Adrenal gland (tissue), 12 donors: ENCODE results near the gene WIPI1. TPM values are rescaled to one million over a fixed set of nuclear protein-coding genes. Genes with fewer than 3 reads are reported as not detected.
A peak's percentile ranks its signal among the peaks of the same experiment; 100 is the strongest.
"Not testable (repeated sequence)": the region's sequence is repeated elsewhere in the genome, so short reads cannot be mapped to it uniquely, and the experiment has no call there.

Experiments used
- DNase-seq, 7 donors: peaks; one replicate each; pipeline ENCODE4 v3.0.0-alpha.2; 2019 to 2020
- H3K27ac ChIP-seq, 5 donors: fragments of 200-600 bp; sonication (generic) in 4 of 5; 1 replicate in 3 of 5; 2 replicates in 2 of 5; pipeline versions ENCODE4 v1.5.1 to v1.8.0; 2016 to 2020; ENCODE audit warnings: mild to moderate bottlenecking in 1 of 5
- H3K27me3 ChIP-seq: fragments of 200-600 bp; 2 replicates; pipeline ENCODE4 v1.8.0; 2021
- H3K36me3 ChIP-seq, 2 donors: fragments of 200-600 bp; replicated peaks in 1 of 2; 1 replicate in 1 of 2; 2 replicates in 1 of 2; pipeline versions ENCODE4 v1.5.1 to v1.8.0; 2018 to 2022
- H3K4me1 ChIP-seq, 2 donors: fragments of 200-600 bp; replicated peaks in 1 of 2; 1 replicate in 1 of 2; 2 replicates in 1 of 2; pipeline versions ENCODE4 v1.5.1 to v1.8.0; 2018 to 2021
- H3K4me3 ChIP-seq, 4 donors: fragments of 200-600 bp; sonication (generic) in 3 of 4; one replicate each; pipeline ENCODE4 v1.5.1; 2016 to 2018
- H3K9me3 ChIP-seq, 3 donors: fragments of 200-600 bp; sonication (generic) in 1 of 3; replicated peaks in 1 of 3; 1 replicate in 2 of 3; 2 replicates in 1 of 3; pipeline versions ENCODE4 v1.5.1 to v1.8.0; 2016 to 2021
- CTCF ChIP-seq, 6 experiments: fragments of 450-650 bp in 4 of 6; fragments of 200-600 bp in 2 of 6; sonication (generic) in 1 of 6; IDR thresholded peaks; 1 replicate in 5 of 6; 2 replicates in 1 of 6; pipeline versions ENCODE4 v1.5.1 to v1.8.0; 2016 to 2021; ENCODE audit warnings: antibody characterized with exemption in 6 of 6, mild to moderate bottlenecking in 2 of 6, moderate library complexity in 1 of 6
- POLR2A ChIP-seq, 2 donors: fragments of 450-650 bp; IDR thresholded peaks; one replicate each; pipeline ENCODE4 v1.6.1; 2017; ENCODE audit warnings: antibody characterized with exemption in 2 of 2, mild to moderate bottlenecking in 2 of 2, moderate library complexity in 1 of 2
- WGBS, 4 donors: extraction: QIAGEN DNeasy Blood & Tissue Kit in 2 of 4; methylation state at CpG; one replicate each; pipeline versions ENCODE4 v1.1.5 to v1.1.7; 2013 to 2017; 5-methylcytosine and 5-hydroxymethylcytosine counted together
- intact Hi-C, 2 donors: fragments of 100-400 bp; cut with DNase I; formaldehyde crosslinking; loops; one replicate each; pipeline versions ENCODE4 v1.14.1 to v1.15.0; 2022 to 2023
- polyA plus RNA-seq, 3 donors: library from polyadenylated mRNA; stranded (reverse); fragments of 200-250 nt in 2 of 3; fragments of 350-450 nt in 1 of 3; fragmentation: Illumina TruSeq in 1 of 3; extraction: RNeasy Lipid Tissue Mini Kit (QIAGEN cat#74804) in 1 of 3; gene quantifications; one replicate each; pipeline ENCODE4 v1.2.3, GENCODE V29; 2013 to 2014
- total RNA-seq, 9 donors: library from RNA; depleted of rRNA in 4 of 9; stranded (reverse); fragments of >200 nt in 4 of 9; fragments of 120-200 nt in 1 of 9; fragmentation: NEBNext Ultra II Directional in 1 of 9; extraction: Animal tissue kit (Norgen Biotek cat#: 25700) in 1 of 9; gene quantifications; one replicate each; pipeline versions ENCODE4 v1.1.0 to v1.2.4, GENCODE V29; 2013 to 2023
- donor health status: healthy with polysubstance abuse.
- donor health status: Bipolar disorder and iron deficiency.
- donor health status: DM: yes; HTN: yes; CAD: no.
- donor health status: DM: no; HTN: no; CAD: no.
- donor health status: DM: no; HTN: no; CAD: no.
- donor health status: DM: yes; HTN: yes; CAD: no.

Gene WIPI1
- total and polyA plus RNA-seq, 12 donors: 19.3 to 148 (median 39.7) TPM

- peak in 1 of 7 donors; percentile 27 for DNase-seq
- Histone ChIP-seq H3K4me3 (no peak overlapping the region), H3K27me3 (no peaks in the 10 kb centered on the region)
These were observed 40.0 kb downstream of the WIPI1 start for GRCh38 chr17:68417317-68417716.

GRCh38 chr17:68414901-68415300, 42.4 kb downstream of the WIPI1 start:
- H3K4me3 ChIP-seq, H3K27ac ChIP-seq, intact Hi-C loops, H3K36me3 ChIP-seq, H3K4me1 ChIP-seq, DNase-seq, H3K9me3 ChIP-seq, H3K27me3 ChIP-seq: not testable (repeated sequence)

More at GRCh38 chr17:68417317-68417716, 40.0 kb downstream of the WIPI1 start:
- Histone ChIP-seq H3K4me1 (no peaks in the 10 kb centered on the region), H3K9me3 (peaks cover 0 to 5% (median 0%) of the 10 kb centered on the region in 3 donors), H3K36me3 (peaks cover 0 to 9% of the 10 kb centered on the region in 2 donors), H3K27ac (no peak overlapping the region)
- intact Hi-C loops: no loop called here
- WGBS, 4 donors: 95 to 96% (median 96%) methylated on average over 3 of the region's 3 CpGs
- TF ChIP-seq POLR2A (IDR thresholded peaks at IDR 0.05) (no peak), CTCF (IDR thresholded peaks at IDR 0.05) (no peak)

GRCh38 chr17:68413597-68414560, 43.4 kb downstream of the WIPI1 start:
- TF ChIP-seq POLR2A (IDR thresholded peaks at IDR 0.05): peak in 1 of 2 donors; percentile 17
- H3K36me3 ChIP-seq, intact Hi-C loops, H3K4me1 ChIP-seq, H3K9me3 ChIP-seq, H3K27me3 ChIP-seq: not testable (repeated sequence)
- H3K4me3 ChIP-seq: peak overlapping the region in 2 of 4 donors; percentile 19 to 41
- peak overlapping the region in 1 of 5 donors; percentile 43 for H3K27ac ChIP-seq
- DNase-seq: peak in 4 of 7 donors; percentile 28 to 62 (median 47)
- WGBS, 4 donors: 3 to 12% (median 6%) methylated on average over 7 to 33 of the region's 34 CpGs

- H3K4me3 ChIP-seq, H3K27me3 ChIP-seq, H3K27ac ChIP-seq, H3K4me1 ChIP-seq, intact Hi-C loops, H3K36me3 ChIP-seq, H3K9me3 ChIP-seq, DNase-seq: not testable (repeated sequence)
- WGBS, 4 donors: 79 to 88% (median 84%) methylated on average over 1 of the region's 1 CpG
These were observed 49.6 kb downstream of the WIPI1 start for GRCh38 chr17:68407656-68408055.

GRCh38 chr17:68403837-68404236, 53.5 kb downstream of the WIPI1 start:
- DNase-seq, H3K4me3 ChIP-seq, H3K9me3 ChIP-seq, H3K4me1 ChIP-seq, H3K27me3 ChIP-seq, H3K36me3 ChIP-seq, H3K27ac ChIP-seq, intact Hi-C loops: not testable (repeated sequence)
- 89 to 96% (median 93%) methylated on average over 3 to 5 of the region's 5 CpGs for WGBS, 4 donors

GRCh38 chr17:68403122-68403521, 54.2 kb downstream of the WIPI1 start:
- Histone ChIP-seq H3K27me3 (no peaks in the 10 kb centered on the region), H3K4me3 (no peak overlapping the region), H3K36me3 (no peaks in the 10 kb centered on the region), H3K27ac (no peak overlapping the region), H3K9me3 (no peaks in the 10 kb centered on the region), H3K4me1 (peaks cover 0 to 10% of the 10 kb centered on the region in 2 donors)
- WGBS, 4 donors: 90 to 97% (median 90%) methylated on average over 1 of the region's 1 CpG
- intact Hi-C loops: no loop called here
- TF ChIP-seq CTCF (IDR thresholded peaks at IDR 0.05) (no peak), POLR2A (IDR thresholded peaks at IDR 0.05) (no peak)
- DNase-seq: no peak
